Measurements from ENCODE around the gene MYCBP2. TPM values are rescaled to one million over a fixed set of nuclear protein-coding genes. Genes with fewer than 3 reads are reported as not detected.
"Not testable (repeated sequence)": the region's sequence is repeated elsewhere in the genome, so short reads cannot be mapped to it uniquely, and the experiment has no call there.

Gene MYCBP2
- total RNA-seq, 1 experiment from 2014 or later: 53.3 TPM

- Histone ChIP-seq H3K4me3 (ENCODE audit: low read length) (no peak overlapping the region), H3K9me3 (ENCODE audit: low read length) (no peaks in the 10 kb centered on the region), H3K9ac (ENCODE audit: low read length) (no peak overlapping the region), H3K4me2 (ENCODE audit: low read length) (no peak overlapping the region), H3K27me3 (ENCODE audit: low read length) (no peaks in the 10 kb centered on the region), H3K9me2 (replicated peaks; ENCODE audit: low read length) (no peaks in the 10 kb centered on the region), H2AFZ (ENCODE audit: low read length) (no peak overlapping the region), H3K36me3 (ENCODE audit: low read depth, low read length) (no peaks in the 10 kb centered on the region), H4K20me1 (ENCODE audit: low read length) (no peaks in the 10 kb centered on the region), H3K27ac (ENCODE audit: low read length) (no peak overlapping the region), H3K4me1 (ENCODE audit: insufficient read depth, low read length) (0 out of 2 replicates have a peak, but pooled peaks cover 3% of the 10 kb centered on the region), H3F3A (ENCODE audit: low read length, unreplicated experiment) (no peaks in the 10 kb centered on the region), H3K79me2 (ENCODE audit: low read length) (no peaks in the 10 kb centered on the region)
- ChIA-PET CTCF (no interaction called here), POLR2A (ENCODE audit: unreplicated experiment) (no interaction called here)
- intact Hi-C loops (cut with micrococcal nuclease): no loop called here
- no TSS peak for BruUV-seq (replicated peaks)
- DNase-seq: no peak
- no peak for ATAC-seq
- TF ChIP-seq EZH2phosphoT487 (IDR thresholded peaks at IDR 0.05; ENCODE audit: borderline replicate concordance, low read length): no peak
- no peak for TF ChIP-seq CTCF (conservative IDR thresholded peaks at IDR 0.05; ENCODE audit: low read depth, low read length)
- no peak for TF ChIP-seq EZH2 (IDR thresholded peaks at IDR 0.05; ENCODE audit: low read length, unreplicated experiment)
Measured at GRCh38 chr13:77215543-77215942, 111.4 kb downstream of the MYCBP2 start.

GRCh38 chr13:77213644-77214043 lies 113.2 kb downstream of the MYCBP2 start:
- H4K20me1 ChIP-seq (ENCODE audit: low read length): no peaks in the 10 kb centered on the region
- no peak overlapping the region for H3K4me2 ChIP-seq (ENCODE audit: low read length)
- H3K9me3 ChIP-seq (ENCODE audit: low read length): no peaks in the 10 kb centered on the region
- POLR2A ChIA-PET (ENCODE audit: unreplicated experiment): no interaction called here
- peak; percentile 4 for DNase-seq
- H2AFZ ChIP-seq (ENCODE audit: low read length): no peak overlapping the region
- no peak overlapping the region for H3K9ac ChIP-seq (ENCODE audit: low read length)
- TF ChIP-seq CTCF (conservative IDR thresholded peaks at IDR 0.05; ENCODE audit: low read depth, low read length) (no peak), EZH2 (IDR thresholded peaks at IDR 0.05; ENCODE audit: low read length, unreplicated experiment) (no peak), EZH2phosphoT487 (IDR thresholded peaks at IDR 0.05; ENCODE audit: borderline replicate concordance, low read length) (no peak)
- H3F3A ChIP-seq (ENCODE audit: low read length, unreplicated experiment): no peaks in the 10 kb centered on the region
- no peaks in the 10 kb centered on the region for H3K9me2 ChIP-seq (replicated peaks; ENCODE audit: low read length)
- CTCF ChIA-PET: no interaction called here
- peak; percentile 56; the same call in 1 of the 2 replicates for ATAC-seq
- H3K79me2 ChIP-seq (ENCODE audit: low read length): no peaks in the 10 kb centered on the region
- H3K4me1 ChIP-seq (ENCODE audit: insufficient read depth, low read length): 0 out of 2 replicates have a peak, but pooled peaks cover 3% of the 10 kb centered on the region
- no peak overlapping the region for H3K4me3 ChIP-seq (ENCODE audit: low read length)
- no peaks in the 10 kb centered on the region for H3K36me3 ChIP-seq (ENCODE audit: low read depth, low read length)
- no TSS peak for BruUV-seq (replicated peaks)
- no peaks in the 10 kb centered on the region for H3K27me3 ChIP-seq (ENCODE audit: low read length)
- intact Hi-C loops (cut with micrococcal nuclease): no loop called here
- H3K27ac ChIP-seq (ENCODE audit: low read length): no peak overlapping the region

DNA sequence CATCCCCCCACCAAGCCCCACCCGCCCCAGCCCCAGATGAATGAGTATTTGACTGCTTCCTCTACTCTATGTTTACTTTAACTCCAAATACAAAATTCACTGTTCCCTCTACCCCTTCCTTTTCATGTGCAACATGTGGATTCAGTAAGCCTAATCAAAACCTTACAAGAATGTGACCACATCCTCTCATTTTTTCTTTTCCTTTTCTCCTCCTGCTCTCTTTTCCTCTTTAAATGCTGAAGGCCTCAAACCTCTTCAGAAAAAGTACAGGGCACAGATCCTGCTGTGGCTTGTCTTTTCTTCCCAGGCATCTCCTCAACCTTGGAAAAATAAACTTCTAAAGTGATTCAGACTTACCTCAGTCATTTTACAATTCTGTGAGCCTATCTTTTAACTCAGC lies 119.0 kb downstream of the MYCBP2 start:
- CTCF ChIA-PET: interaction anchor here (0.6 kb wide), 1 partner anchor 191 kb away, joined by 3 read pairs; no protein-coding TSS in a partner anchor
- intact Hi-C loops (cut with micrococcal nuclease): no loop called here

GRCh38 chr13:77198995-77199394 lies 127.9 kb downstream of the MYCBP2 start:
- H3K4me3 ChIP-seq (ENCODE audit: low read length); H3K4me2 ChIP-seq (ENCODE audit: low read length); H4K20me1 ChIP-seq (ENCODE audit: low read length); H3K36me3 ChIP-seq (ENCODE audit: low read depth, low read length); POLR2A ChIA-PET (ENCODE audit: unreplicated experiment); DNase-seq; H3K27me3 ChIP-seq (ENCODE audit: low read length); H3K27ac ChIP-seq (ENCODE audit: low read length); H3F3A ChIP-seq (ENCODE audit: low read length, unreplicated experiment); H3K4me1 ChIP-seq (ENCODE audit: insufficient read depth, low read length); BruUV-seq (replicated peaks); CTCF ChIA-PET; H3K9me3 ChIP-seq (ENCODE audit: low read length); H3K9me2 ChIP-seq (replicated peaks; ENCODE audit: low read length); H3K9ac ChIP-seq (ENCODE audit: low read length); H2AFZ ChIP-seq (ENCODE audit: low read length); H3K79me2 ChIP-seq (ENCODE audit: low read length); intact Hi-C loops (cut with micrococcal nuclease); ATAC-seq: not testable (repeated sequence)

More for the DNA sequence above, 119.0 kb downstream of the MYCBP2 start:
- Histone ChIP-seq H4K20me1 (ENCODE audit: low read length) (no peaks in the 10 kb centered on the region), H3K9ac (ENCODE audit: low read length) (no peak overlapping the region), H3K27me3 (ENCODE audit: low read length) (no peaks in the 10 kb centered on the region), H2AFZ (ENCODE audit: low read length) (no peak overlapping the region), H3K4me2 (ENCODE audit: low read length) (peak overlapping the region; percentile 26), H3K79me2 (ENCODE audit: low read length) (no peaks in the 10 kb centered on the region), H3K27ac (ENCODE audit: low read length) (peak overlapping the region; percentile 67), H3K36me3 (ENCODE audit: low read depth, low read length) (no peaks in the 10 kb centered on the region), H3K9me3 (ENCODE audit: low read length) (no peaks in the 10 kb centered on the region), H3K4me3 (ENCODE audit: low read length) (no peak overlapping the region), H3F3A (ENCODE audit: low read length, unreplicated experiment) (no peaks in the 10 kb centered on the region), H3K4me1 (ENCODE audit: insufficient read depth, low read length) (peaks cover 8% of the 10 kb centered on the region; the same call in 1 of the 2 replicates), H3K9me2 (replicated peaks; ENCODE audit: low read length) (no peaks in the 10 kb centered on the region)
- BruUV-seq (replicated peaks): no TSS peak
- POLR2A ChIA-PET (ENCODE audit: unreplicated experiment): interaction anchor here (0.6 kb wide), 1 partner anchor 11 kb away, joined by 11 read pairs; no protein-coding TSS in a partner anchor
- ATAC-seq: peak; percentile 60
- DNase-seq: peak; percentile 10
- TF ChIP-seq EZH2phosphoT487 (IDR thresholded peaks at IDR 0.05; ENCODE audit: borderline replicate concordance, low read length) (no peak), CTCF (conservative IDR thresholded peaks at IDR 0.05; ENCODE audit: low read depth, low read length) (no peak), EZH2 (IDR thresholded peaks at IDR 0.05; ENCODE audit: low read length, unreplicated experiment) (no peak)
